HuH-7 (cell line): ENCODE data around the gene DUSP7.

Experiments
- DNase-seq: peaks from one replicate; pipeline ENCODE4 v3.0.0; 2011; ENCODE audit warnings: low spot score

DUSP7 gene, protein sequence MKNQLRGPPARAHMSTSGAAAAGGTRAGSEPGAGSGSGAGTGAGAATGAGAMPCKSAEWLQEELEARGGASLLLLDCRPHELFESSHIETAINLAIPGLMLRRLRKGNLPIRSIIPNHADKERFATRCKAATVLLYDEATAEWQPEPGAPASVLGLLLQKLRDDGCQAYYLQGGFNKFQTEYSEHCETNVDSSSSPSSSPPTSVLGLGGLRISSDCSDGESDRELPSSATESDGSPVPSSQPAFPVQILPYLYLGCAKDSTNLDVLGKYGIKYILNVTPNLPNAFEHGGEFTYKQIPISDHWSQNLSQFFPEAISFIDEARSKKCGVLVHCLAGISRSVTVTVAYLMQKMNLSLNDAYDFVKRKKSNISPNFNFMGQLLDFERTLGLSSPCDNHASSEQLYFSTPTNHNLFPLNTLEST

GRCh38 chr3:52056521-52056967 lies at the start of gene DUSP7:
DUSP7 (minus strand) TSS chr3:52056571; CDS start chr3:52056366, 205 bp downstream.
- peak; percentile 75 for DNase-seq

DNA sequence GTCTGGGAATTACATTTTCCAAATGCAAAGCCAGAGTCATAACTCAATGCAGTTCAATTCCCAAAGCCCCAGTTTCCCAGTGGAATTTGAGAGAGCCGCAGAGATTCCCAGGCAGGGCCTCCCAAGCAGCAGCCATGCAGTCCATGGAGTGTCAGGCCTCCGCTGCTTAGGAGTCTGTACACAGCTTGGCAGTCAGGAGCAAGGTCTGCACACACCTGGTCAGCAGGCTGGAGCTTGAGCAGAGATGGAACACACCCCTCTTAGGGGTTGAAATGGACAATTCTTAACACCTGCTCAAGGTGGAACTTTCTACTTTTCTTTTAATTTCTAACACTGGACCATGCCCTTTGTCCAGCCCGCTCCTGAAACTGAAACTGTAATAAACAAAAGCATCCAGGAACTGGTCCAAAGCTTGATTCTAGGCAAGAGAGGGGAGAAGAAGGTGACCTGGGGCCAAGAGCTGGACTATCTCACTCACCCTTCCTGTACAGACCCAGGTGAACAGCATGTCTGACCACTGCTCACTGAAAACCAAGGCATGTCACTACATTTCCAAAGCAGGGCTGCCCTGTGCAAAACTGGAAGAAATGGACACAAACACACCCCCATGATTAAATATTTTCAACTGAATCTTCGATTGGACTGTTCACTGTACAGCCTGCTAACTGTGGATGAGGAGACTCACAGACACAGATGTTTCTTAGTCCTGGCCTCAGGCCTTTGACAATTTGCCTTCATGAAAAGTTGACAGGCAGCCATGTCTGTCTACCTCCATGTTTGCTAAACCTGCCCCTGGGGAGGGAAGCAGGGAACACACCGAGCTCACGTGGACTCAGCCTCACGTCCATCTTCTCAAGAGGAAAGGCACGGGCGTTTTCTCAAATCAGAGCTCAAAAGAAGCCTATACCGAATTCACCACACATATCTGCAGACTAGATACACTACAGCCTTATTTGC lies 48.6 kb upstream of the DUSP7 start:
- DNase-seq: no peak

- DNase-seq: no peak
Measured at GRCh38 chr3:52102934-52103333, 46.6 kb upstream of the DUSP7 start.

- DNase-seq: no peak
Measured at GRCh38 chr3:52099001-52099401, 42.6 kb upstream of the DUSP7 start.

- DNase-seq: no peak
Measured at GRCh38 chr3:52097851-52098507, 41.6 kb upstream of the DUSP7 start.

DNA sequence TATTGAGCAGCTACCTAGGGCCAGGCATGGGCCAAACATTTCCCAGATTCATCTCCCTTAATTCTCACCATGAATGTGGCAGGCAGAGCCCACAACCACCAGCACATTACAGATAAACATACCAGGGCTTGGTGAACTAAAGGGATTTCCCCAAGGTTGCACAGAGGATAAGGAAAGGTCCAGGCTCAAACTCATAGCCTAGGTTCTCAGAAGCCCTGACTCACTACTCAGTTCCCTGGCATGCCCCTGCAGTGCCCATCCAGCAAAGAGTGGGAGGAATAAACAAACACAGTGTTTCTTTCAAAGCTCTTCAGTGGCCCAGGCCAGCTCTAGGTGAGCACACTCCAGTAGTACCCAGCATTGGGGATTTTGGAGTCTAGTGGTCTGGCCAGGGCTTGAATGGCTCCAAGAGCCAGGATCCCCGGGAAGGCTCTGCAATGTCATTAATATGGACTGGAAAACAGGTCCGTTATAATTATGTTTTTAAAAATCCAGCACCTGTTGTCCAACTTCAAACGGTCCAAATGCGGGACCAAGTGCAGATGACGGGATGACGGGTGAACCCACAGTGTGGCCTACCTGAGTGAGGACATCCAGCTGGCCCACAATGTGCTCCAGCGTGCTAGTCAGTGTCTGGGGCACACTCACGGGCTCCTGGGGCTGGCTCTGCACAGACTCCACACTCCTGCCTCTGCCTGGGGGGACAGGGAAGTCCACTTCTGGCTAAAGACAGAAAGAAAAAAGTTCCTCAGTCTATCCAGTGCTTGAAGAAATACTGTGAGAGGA lies 39.8 kb upstream of the DUSP7 start:
- DNase-seq: no peak

- DNase-seq: no peak
Measured at GRCh38 chr3:52094571-52095485, 38.5 kb upstream of the DUSP7 start.

DNA sequence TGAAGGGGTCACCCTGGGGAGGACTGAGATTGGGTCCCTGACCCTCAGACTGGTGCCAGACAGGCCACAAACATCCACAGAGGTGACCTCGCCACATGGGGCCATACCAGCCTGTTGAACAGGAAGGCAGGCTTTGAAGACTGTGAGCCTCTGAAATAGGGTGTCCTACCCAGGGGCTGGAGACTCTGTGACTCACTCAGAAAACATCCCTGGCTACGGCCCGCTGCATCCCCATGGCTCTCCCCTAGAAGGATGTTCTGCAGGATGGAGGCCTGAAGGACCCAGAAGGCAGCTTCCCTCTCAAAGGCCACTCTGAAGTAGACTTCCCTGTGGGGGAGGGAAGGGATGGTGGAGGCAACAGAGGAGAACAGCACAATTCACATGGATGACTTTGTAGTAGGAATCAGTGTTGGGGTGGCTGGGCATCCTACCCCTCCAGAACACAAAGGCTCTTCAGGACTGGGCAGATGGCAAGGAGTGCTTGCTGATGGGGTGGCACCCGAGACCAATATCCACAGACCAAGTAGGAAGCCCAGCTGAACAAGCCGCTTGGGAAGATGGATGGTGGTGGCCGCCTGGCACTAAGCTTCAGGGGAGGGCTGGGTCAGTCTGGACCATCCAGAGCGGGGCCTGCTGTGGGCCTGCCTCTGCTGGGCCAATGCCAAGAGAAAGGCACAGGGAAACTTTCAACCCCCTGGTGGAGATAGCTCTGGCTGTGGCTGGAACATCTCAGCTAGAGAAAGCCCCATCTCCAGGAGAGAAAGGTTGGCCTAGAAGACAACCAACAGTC lies 37.6 kb upstream of the DUSP7 start:
- DNase-seq: no peak

DNA sequence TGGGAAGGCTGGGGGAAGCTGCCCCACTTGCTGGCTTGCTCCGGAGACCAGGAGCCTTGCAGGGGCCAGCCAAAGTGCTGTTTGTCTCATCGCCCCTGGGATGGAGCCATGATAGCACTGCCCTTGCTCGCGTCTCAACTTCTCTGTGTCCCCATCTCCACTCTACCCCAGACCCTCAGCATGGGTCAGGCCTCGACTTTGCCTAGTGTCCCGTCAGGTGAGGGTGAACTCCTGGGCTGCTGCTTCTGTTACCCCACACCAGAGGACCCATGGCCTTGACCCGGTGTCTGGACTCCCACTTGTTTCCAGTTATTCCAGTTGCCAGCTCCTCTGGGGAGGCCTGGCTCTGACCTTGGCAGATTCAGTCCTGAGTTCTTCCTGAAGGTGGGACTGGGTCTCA lies 36.5 kb upstream of the DUSP7 start:
- DNase-seq: no peak

DNA sequence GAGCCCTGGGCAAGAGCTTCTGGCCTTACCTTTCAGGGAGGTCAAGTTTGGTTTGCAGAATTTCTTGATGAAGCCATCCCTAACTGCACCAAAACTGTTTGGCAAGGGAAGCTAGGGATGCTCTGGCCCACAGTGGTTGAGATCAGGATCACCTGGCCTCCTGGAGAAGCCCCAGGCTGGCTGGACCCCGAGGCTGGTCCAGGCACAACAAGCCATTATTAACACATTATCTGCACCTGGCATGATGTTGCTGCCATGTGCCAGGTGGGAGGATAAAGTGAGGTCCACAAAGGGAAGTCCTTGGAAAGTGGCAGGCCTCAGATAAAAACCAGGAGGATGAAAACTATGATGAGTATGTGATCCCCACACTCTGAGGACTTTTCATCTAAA lies 35.9 kb upstream of the DUSP7 start:
- DNase-seq: no peak

DNA sequence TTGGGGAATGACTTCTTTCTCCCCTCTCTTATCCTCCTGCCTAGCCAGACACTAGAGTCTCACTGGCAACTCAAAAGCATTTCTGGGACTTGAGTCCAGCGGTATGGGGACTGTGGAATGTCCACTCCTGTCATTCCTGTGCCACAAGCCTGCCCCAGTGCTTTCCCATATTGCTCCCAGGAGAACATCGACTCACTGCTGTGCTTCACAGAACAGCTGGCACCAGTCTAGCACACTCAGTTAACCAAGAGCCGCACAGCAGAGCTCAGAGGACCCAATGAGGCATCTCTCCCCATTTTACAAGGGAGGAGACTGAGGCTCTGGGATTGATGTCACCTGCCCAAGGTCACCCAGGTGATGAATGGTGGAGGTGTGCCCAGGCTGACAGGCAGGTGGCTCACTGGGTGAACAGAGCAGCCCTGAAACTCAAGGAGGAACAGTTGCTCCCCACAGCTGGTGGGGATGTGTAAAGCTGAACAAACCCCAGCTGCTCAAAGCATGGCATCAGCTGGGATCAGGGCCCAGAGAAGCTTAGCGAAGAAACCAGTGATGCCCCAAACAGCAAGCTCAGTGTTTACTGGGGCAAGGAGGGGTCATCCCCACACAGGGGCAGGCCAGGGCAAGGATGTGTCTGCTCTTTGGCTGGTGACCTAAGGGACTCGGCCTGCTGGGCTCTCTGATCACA lies 35.4 kb upstream of the DUSP7 start:
- no peak for DNase-seq

GRCh38 chr3:52090933-52091468 lies 34.6 kb upstream of the DUSP7 start:
- no peak for DNase-seq

DNA sequence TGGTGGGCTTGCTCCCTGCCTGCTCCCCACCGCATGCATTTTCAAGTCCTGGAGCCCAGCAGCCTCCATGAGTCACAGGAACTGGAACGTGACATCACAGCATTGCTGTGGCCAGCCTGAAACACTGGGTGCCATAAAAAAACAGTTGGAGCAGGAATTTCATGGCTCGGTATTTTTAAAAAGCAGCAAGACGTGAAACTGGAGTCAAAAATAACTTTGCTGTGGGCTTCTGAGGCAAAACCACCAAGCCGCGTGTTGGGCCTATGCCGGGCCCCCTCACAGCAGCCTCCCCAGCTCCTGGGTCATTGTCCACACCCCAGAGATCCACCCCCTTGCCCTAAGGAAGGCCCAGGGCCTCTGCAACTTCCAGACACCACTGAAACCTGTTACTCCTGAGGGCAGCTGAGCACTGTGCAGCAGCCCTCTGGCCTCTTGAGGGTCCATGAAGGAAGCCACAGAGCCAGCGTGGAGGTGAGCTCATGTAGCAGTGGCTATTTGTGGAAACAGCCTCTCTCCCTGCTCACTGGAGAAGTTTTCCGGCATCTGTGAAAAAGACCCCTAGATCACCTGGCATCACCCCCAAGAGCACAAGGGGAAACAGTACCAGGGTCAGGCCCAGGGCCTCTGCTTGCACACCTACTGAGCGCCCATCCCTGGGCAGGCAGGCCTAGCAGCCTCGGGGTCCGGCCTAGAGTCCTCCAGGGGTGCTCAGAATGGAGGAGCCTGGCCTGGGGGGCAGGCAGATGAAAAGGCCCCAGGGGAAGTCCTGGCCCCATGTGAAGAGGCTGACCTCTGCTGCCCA lies 34.0 kb upstream of the DUSP7 start:
- DNase-seq: no peak

DNA sequence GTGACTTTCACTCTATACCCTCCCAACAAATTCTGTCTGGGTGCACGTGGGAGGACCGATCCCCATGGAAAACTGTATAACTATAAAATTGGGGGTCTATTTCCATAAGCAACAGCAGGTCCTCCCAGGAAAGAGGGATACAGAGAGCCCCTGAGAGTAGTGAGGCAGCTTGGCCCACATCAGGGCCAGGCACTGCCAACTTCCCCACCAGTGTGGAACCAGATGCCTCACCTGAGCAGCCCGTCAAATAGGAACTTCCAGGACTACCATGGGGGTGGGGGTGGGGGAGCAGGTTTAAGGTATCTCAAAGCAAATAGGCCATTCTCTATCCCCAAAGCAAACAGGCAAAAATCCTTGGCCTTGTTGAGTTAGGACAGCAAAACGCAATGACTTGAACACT lies 33.3 kb upstream of the DUSP7 start:
- DNase-seq: no peak

DNA sequence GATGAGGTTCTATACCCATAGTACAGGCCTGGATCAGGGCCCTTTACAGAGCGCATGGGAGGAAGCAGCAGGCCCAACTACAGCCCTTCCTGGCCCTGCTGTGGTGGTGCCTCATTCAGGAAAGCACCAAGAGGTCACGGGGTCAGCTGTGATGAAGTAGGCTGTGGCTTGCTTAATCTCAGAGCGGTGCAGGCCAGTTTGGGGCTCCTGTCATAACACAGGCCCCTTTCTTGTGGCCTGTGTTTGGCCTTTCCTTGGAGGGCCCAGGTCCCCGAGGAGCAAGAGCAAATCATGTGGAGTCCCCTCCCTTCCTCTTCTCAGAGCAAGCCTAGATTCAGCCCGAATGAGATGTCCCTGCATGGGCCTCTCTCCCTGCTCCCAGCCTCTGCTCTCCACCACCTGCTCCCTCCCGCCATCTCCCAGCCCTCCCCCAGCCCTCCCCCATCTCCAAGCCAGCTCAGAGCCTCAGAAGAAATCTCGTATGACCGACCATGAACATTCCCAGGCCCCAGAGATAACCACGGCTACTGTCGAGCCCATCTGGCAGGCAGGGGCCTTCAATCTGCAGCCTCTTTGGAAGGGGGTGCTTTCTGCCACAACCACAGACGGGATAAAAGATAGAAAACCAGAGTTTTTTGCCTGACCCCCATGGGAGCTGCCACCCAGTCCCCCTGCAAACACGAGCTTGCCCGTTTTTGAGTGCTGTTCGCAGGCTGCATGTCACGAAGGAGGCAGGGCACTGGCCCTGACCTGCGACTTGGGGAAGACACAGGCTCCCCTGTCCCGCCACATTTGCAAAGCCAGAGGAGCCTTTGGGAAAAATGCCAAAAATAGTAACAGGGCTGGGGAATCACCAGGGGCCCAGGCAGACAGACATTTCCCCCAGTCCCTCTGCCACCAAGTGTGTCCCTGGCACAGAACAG lies 32.3 kb upstream of the DUSP7 start:
- DNase-seq: peak; percentile 46

- no peak for DNase-seq
Measured at GRCh38 chr3:52087731-52088130, 31.4 kb upstream of the DUSP7 start.
